H1 (cell line): ENCODE measurements around the gene GCK. TPM values are rescaled to one million over a fixed set of nuclear protein-coding genes. Genes with fewer than 3 reads are reported as not detected.

ENCODE experiments used
- CTCF ChIA-PET: fragments of 300-600 bp; sonication (Branson Sonifier 250); formaldehyde crosslinking; loops from one replicate; lab custom pipeline; 2021; ENCODE audit not compliant: partially characterized antibody; lab: Charles Lee
- POLR2A ChIA-PET: fragments of 300-600 bp; sonication (Branson Sonifier 250); formaldehyde crosslinking; loops from one replicate; lab custom pipeline; 2021; ENCODE audit warnings: inconsistent platforms; ENCODE audit not compliant: partially characterized antibody; lab: Charles Lee
- DNase-seq, 2 experiments: peaks; one replicate each; pipeline versions ENCODE4 v3.0.0 to v3.0.0-alpha.2; 2010 to 2022; ENCODE audit warnings: low spot score in 2 of 2, low read depth in 1 of 2, mixed read lengths in 1 of 2
- FAIRE-seq: peaks from 2 replicates; lab custom pipeline; 2011; peaks lifted over from hg19 to GRCh38; lab: Jason Lieb, UNC
- H2AFZ ChIP-seq: 2 replicates; pipeline ENCODE4 v1.8.1; 2012; ENCODE audit warnings: low read length, inconsistent platforms
- H2AK5ac ChIP-seq: 2 replicates; pipeline ENCODE4 v1.6.1; 2013; ENCODE audit warnings: low read depth, low read length
- H2BK120ac ChIP-seq: replicated peaks from 2 replicates; pipeline ENCODE3; 2013; ENCODE audit warnings: low read depth, low read length, inconsistent platforms
- H2BK12ac ChIP-seq: 2 replicates; pipeline ENCODE4 v1.6.1; 2013; ENCODE audit warnings: low read depth, low read length
- H2BK15ac ChIP-seq: 2 replicates; pipeline ENCODE4 v1.6.1; 2013; ENCODE audit warnings: low read length
- H2BK20ac ChIP-seq: 2 replicates; pipeline ENCODE4 v1.6.1; 2013; ENCODE audit warnings: low read length
- H2BK5ac ChIP-seq: 2 replicates; pipeline ENCODE4 v1.6.1; 2013; ENCODE audit warnings: low read depth, low read length
- H3K14ac ChIP-seq: 2 replicates; pipeline ENCODE4 v1.6.1; 2013; ENCODE audit warnings: inconsistent platforms; ENCODE audit not compliant: insufficient read length
- H3K18ac ChIP-seq: 2 replicates; pipeline ENCODE4 v1.6.1; 2013; ENCODE audit warnings: low read length; ENCODE audit errors: extremely low read depth
- H3K23ac ChIP-seq: 2 replicates; pipeline ENCODE4 v1.6.1; 2013; ENCODE audit warnings: inconsistent platforms; ENCODE audit not compliant: insufficient read length
- H3K23me2 ChIP-seq: 2 replicates; pipeline ENCODE4 v1.6.1; 2013; ENCODE audit warnings: low read depth, low read length
- H3K27ac ChIP-seq: 2 replicates; pipeline ENCODE4 v1.6.1; 2011; ENCODE audit warnings: low read depth, low read length, inconsistent platforms
- H3K27me3 ChIP-seq, 4 experiments: replicated peaks in 1 of 4; 1 replicate in 1 of 4; 2 replicates in 3 of 4; pipeline versions ENCODE4 v1.6.1 to v1.8.1; 2011 to 2013; ENCODE audit warnings: low read length in 3 of 4, mild to moderate bottlenecking in 3 of 4, inconsistent platforms in 2 of 4, mixed read lengths in 2 of 4, moderate library complexity in 1 of 4; ENCODE audit not compliant: control insufficient read depth in 3 of 4, insufficient read depth in 3 of 4; ENCODE audit errors: extremely low read depth in 1 of 4
- H3K36me3 ChIP-seq, 4 experiments: 2 replicates each; pipeline versions ENCODE4 v1.6.1 to v1.8.1; 2011 to 2013; ENCODE audit warnings: mild to moderate bottlenecking in 4 of 4, low read length in 3 of 4, moderate library complexity in 2 of 4, control low read depth in 1 of 4, inconsistent platforms in 1 of 4; ENCODE audit not compliant: insufficient read depth in 4 of 4, control insufficient read depth in 2 of 4
- H3K4ac ChIP-seq: replicated peaks from 2 replicates; pipeline ENCODE3; 2013; ENCODE audit warnings: low read length, low read depth, mixed read lengths, inconsistent platforms; ENCODE audit not compliant: insufficient read length
- H3K4me1 ChIP-seq, 4 experiments: replicated peaks in 1 of 4; 1 replicate in 1 of 4; 2 replicates in 3 of 4; pipeline versions ENCODE4 v1.6.1 to v1.8.1; 2011 to 2013; ENCODE audit warnings: low read length in 3 of 4, inconsistent platforms in 2 of 4, mixed read lengths in 1 of 4; ENCODE audit not compliant: insufficient read depth in 4 of 4, control insufficient read depth in 3 of 4
- H3K4me2 ChIP-seq, 2 experiments: 2 replicates each; pipeline versions ENCODE4 v1.6.1 to v1.8.1; 2011 to 2013; ENCODE audit warnings: low read depth in 2 of 2, low read length in 2 of 2, control low read depth in 1 of 2, inconsistent platforms in 1 of 2, mild to moderate bottlenecking in 1 of 2; ENCODE audit not compliant: insufficient read depth in 1 of 2
- H3K4me3 ChIP-seq, 4 experiments: fragments of 200-600, 300-600 bp in 1 of 4; sonication (generic), shearing (Covaris generic), sonication (Bioruptor Twin) in 1 of 4; 2 replicates each; pipeline versions ENCODE4 v1.5.1 to v1.8.1; 2011 to 2016; ENCODE audit warnings: low read length in 4 of 4, low read depth in 3 of 4, control low read depth in 2 of 4, inconsistent platforms in 2 of 4, mild to moderate bottlenecking in 2 of 4, mixed read lengths in 1 of 4, moderate library complexity in 1 of 4; ENCODE audit not compliant: insufficient read depth in 2 of 4; ENCODE audit errors: extremely low read depth in 1 of 4
- H3K56ac ChIP-seq: replicated peaks from 2 replicates; pipeline ENCODE3; 2013; ENCODE audit warnings: low read depth, mild to moderate bottlenecking, mixed read lengths, low read length, inconsistent platforms; ENCODE audit not compliant: insufficient read length
- H3K79me1 ChIP-seq: 2 replicates; pipeline ENCODE4 v1.6.1; 2013; ENCODE audit warnings: low read depth, low read length, control low read depth
- H3K79me2 ChIP-seq, 2 experiments: 2 replicates each; pipeline versions ENCODE4 v1.6.1 to v1.8.1; 2012 to 2013; ENCODE audit warnings: low read length in 2 of 2, mild to moderate bottlenecking in 2 of 2, inconsistent platforms in 1 of 2; ENCODE audit not compliant: insufficient read depth in 2 of 2, control insufficient read depth in 1 of 2
- H3K9ac ChIP-seq, 4 experiments: replicated peaks in 1 of 4; 1 replicate in 1 of 4; 2 replicates in 3 of 4; pipeline versions ENCODE4 v1.6.1 to v1.8.1; 2011 to 2013; ENCODE audit warnings: low read depth in 3 of 4, low read length in 3 of 4, control low read depth in 2 of 4, mild to moderate bottlenecking in 2 of 4, moderate library complexity in 2 of 4, inconsistent platforms in 1 of 4; ENCODE audit errors: extremely low read depth in 1 of 4
- H3K9me3 ChIP-seq, 2 experiments: 2 replicates each; pipeline versions ENCODE4 v1.6.1 to v1.8.1; 2012 to 2013; ENCODE audit warnings: mild to moderate bottlenecking in 2 of 2, moderate library complexity in 2 of 2, control low read depth in 1 of 2, inconsistent platforms in 1 of 2, low read depth in 1 of 2, low read length in 1 of 2, mixed read lengths in 1 of 2; ENCODE audit not compliant: insufficient read depth in 2 of 2
- H4K20me1 ChIP-seq, 2 experiments: replicated peaks in 1 of 2; 2 replicates each; pipeline versions ENCODE3 to v1.8.1; 2011 to 2013; ENCODE audit warnings: inconsistent platforms in 2 of 2, low read length in 2 of 2, mild to moderate bottlenecking in 1 of 2; ENCODE audit not compliant: insufficient read depth in 2 of 2, control insufficient read depth in 1 of 2
- H4K5ac ChIP-seq: 2 replicates; pipeline ENCODE4 v1.6.1; 2013; ENCODE audit warnings: low read length, low read depth, mixed read lengths, inconsistent platforms; ENCODE audit not compliant: insufficient read length
- H4K8ac ChIP-seq: 2 replicates; pipeline ENCODE4 v1.8.0; 2013; ENCODE audit warnings: mild to moderate bottlenecking, moderate library complexity, low read length, inconsistent platforms; ENCODE audit not compliant: insufficient read depth; ENCODE audit errors: extremely low read depth
- H4K91ac ChIP-seq: replicated peaks from 2 replicates; pipeline ENCODE3; 2013; ENCODE audit warnings: low read length, mixed read lengths, inconsistent platforms; ENCODE audit not compliant: insufficient read length
- CHD2 ChIP-seq: IDR thresholded peaks from 2 replicates; pipeline ENCODE4 v1.6.1; 2012; ENCODE audit warnings: low read length, improper control_type of control experiment
- CREB1 ChIP-seq: IDR thresholded peaks from 2 replicates; pipeline ENCODE4 v1.6.1; 2012; ENCODE audit warnings: inconsistent platforms
- FOSL1 ChIP-seq: IDR thresholded peaks from 2 replicates; pipeline ENCODE4 v1.6.1; 2011; ENCODE audit warnings: mild to moderate bottlenecking, low read depth, low read length, moderate library complexity; ENCODE audit not compliant: insufficient read depth
- JUND ChIP-seq: IDR thresholded peaks from 2 replicates; pipeline ENCODE4 v1.6.1; 2011; ENCODE audit warnings: mild to moderate bottlenecking, improper control_type of control experiment, low read length
- KDM4A ChIP-seq: IDR thresholded peaks from one replicate; pipeline ENCODE4 v1.7.1; 2012; ENCODE audit warnings: low read depth, mild to moderate bottlenecking, moderate library complexity, low read length, inconsistent platforms; ENCODE audit not compliant: severe bottlenecking
- NANOG ChIP-seq: IDR thresholded peaks from 2 replicates; pipeline ENCODE4 v1.6.1; 2011; ENCODE audit warnings: low read length, low read depth, mild to moderate bottlenecking, inconsistent platforms; ENCODE audit not compliant: insufficient read depth, poor library complexity, severe bottlenecking
- POLR2AphosphoS5 ChIP-seq: IDR thresholded peaks from 2 replicates; pipeline ENCODE4 v1.6.1; 2011; ENCODE audit warnings: low read depth, low read length
- RBBP5 ChIP-seq: IDR thresholded peaks from 2 replicates; pipeline ENCODE4 v1.7.1; 2012; ENCODE audit warnings: low read depth, mild to moderate bottlenecking, inconsistent platforms, low read length, moderate library complexity, borderline replicate concordance
- USF2 ChIP-seq: IDR thresholded peaks from 2 replicates; pipeline ENCODE4 v1.6.1; 2011; ENCODE audit warnings: low read length, improper control_type of control experiment
- WGBS, 2 experiments: shearing (Covaris generic) in 1 of 2; methylation state at CpG; one replicate each; pipeline versions ENCODE4 v1.1.6 to v1.1.7; 2013 to 2015; ENCODE audit warnings: low lambda C conversion rate in 2 of 2, mixed read lengths in 2 of 2, inconsistent platforms in 1 of 2, low coverage in 1 of 2, missing lambda C conversion rate in 1 of 2; ENCODE audit not compliant: insufficient replicate concordance in 2 of 2, insufficient coverage in 1 of 2, insufficient read length in 1 of 2; ENCODE audit errors: extremely low coverage in 1 of 2, missing lambda C conversion rate in 1 of 2; 5-methylcytosine and 5-hydroxymethylcytosine counted together
- polyA plus RNA-seq, 7 experiments: library from polyadenylated mRNA; depleted of rRNA in 3 of 7; stranded (reverse) in 5 of 7; unstranded in 2 of 7; fragments of >200 nt in 5 of 7; fragments of 200-250 nt in 2 of 7; gene quantifications; 1 replicate in 5 of 7; 2 replicates in 1 of 7; 4 replicates in 1 of 7; pipeline versions ENCODE4 v1.2.1 to v1.2.3, GENCODE V29; 2011 to 2013; ENCODE audit warnings: missing spikeins in 2 of 7, mixed read lengths in 2 of 7
- total RNA-seq: library from RNA; stranded (reverse); fragmentation: NEBNext Ultra II Directional; extraction: Animal tissue kit (Norgen Biotek cat#: 25700); gene quantifications from 2 replicates; pipeline ENCODE4 v1.2.1, GENCODE V29; 2021
- TF ChIP-seq, protein P1 (sequence below): IDR thresholded peaks from 2 replicates; pipeline ENCODE4 v1.6.1; 2012; ENCODE audit warnings: inconsistent platforms

Gene GCK
- total and polyA plus RNA-seq, 2 of the 8 experiments (the other 6 are each of a cell fraction or from before 2014, with no cell fraction given), result 2.4 to 4.9 TPM

DNA sequence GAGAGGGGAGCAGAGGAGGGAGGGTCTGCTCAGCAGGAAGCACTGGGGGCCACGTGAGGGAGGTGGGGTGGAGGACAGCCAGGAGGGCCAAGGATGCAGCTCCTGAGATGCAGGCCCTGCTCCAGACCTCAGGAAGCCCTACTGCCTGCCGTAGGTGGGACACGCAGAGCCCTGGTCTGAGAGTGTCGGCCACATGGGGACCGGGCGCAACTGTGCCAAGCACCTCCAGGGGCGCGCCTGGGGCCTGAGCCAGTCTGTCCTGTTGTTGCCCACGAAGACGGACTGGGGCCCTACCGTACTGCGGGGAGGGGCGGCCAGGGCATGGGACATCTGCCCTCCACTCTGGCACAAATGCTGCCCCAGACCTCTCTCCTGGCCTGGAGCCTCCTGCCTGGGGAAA lies 43.2 kb upstream of the GCK start:
- Histone ChIP-seq H2BK15ac (no peak overlapping the region), H3K23ac (no peak overlapping the region), H3K36me3 (no peaks in the 10 kb centered on the region), H3K56ac (no peak overlapping the region), H3K23me2 (no peaks in the 10 kb centered on the region; the same call in 1 of the 2 replicates), H3K79me1 (no peaks in the 10 kb centered on the region), H4K8ac (no peak overlapping the region), H2BK5ac (no peak overlapping the region), H3K27me3 (no peaks in the 10 kb centered on the region), H3K14ac (no peak overlapping the region), H2BK12ac (no peak overlapping the region), H4K20me1 (no peaks in the 10 kb centered on the region), H4K91ac (no peak overlapping the region), H2BK120ac (no peak overlapping the region), H3K4ac (no peak overlapping the region), H3K18ac (no peak overlapping the region), H4K5ac (no peak overlapping the region), H2BK20ac (no peak overlapping the region), H3K9ac (no peak overlapping the region), H2AFZ (no peak overlapping the region), H3K79me2 (no peaks in the 10 kb centered on the region), H3K27ac (no peak overlapping the region), H2AK5ac (no peak overlapping the region), H3K4me3 (no peak overlapping the region), H3K4me1 (peaks cover 0 to 2% (median 0%) of the 10 kb centered on the region in 4 experiments; a peak in 2 of 7 replicates), H3K9me3 (no peaks in the 10 kb centered on the region), H3K4me2 (no peak overlapping the region)
- CTCF ChIA-PET, result interaction anchor here (2.1 to 3.0 kb wide), 3 partner anchors 10 to 16 kb away, joined by 5 to 24 read pairs (median 6); no protein-coding TSS in a partner anchor
- 92% methylated on average over 13 of the region's 13 CpGs; no CpG with 5 or more reads in 1 of the 2 experiments for WGBS, 2 experiments
- POLR2A ChIA-PET, result no interaction called here
- no peak for FAIRE-seq
- no peak for DNase-seq
- no peak for TF ChIP-seq POLR2AphosphoS5
- TF ChIP-seq RBBP5, result no peak
- no peak for TF ChIP-seq USF2
- TF ChIP-seq FOSL1, result no peak
- no peak for TF ChIP-seq JUND
- TF ChIP-seq CREB1, result no peak
- TF ChIP-seq NANOG, result no peak
- TF ChIP-seq, protein P1, sequence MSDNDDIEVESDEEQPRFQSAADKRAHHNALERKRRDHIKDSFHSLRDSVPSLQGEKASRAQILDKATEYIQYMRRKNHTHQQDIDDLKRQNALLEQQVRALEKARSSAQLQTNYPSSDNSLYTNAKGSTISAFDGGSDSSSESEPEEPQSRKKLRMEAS, result no peak
- no peak for TF ChIP-seq KDM4A
- TF ChIP-seq CHD2, result no peak
